ENCODE measurements around the gene CSRP1. TPM values are rescaled to one million over a fixed set of nuclear protein-coding genes. Genes with fewer than 3 reads are reported as not detected.

Gene CSRP1
- polyA plus RNA-seq, 2 of the 4 experiments (the other 2 are of a cell fraction), result 277 to 655 TPM

DNA sequence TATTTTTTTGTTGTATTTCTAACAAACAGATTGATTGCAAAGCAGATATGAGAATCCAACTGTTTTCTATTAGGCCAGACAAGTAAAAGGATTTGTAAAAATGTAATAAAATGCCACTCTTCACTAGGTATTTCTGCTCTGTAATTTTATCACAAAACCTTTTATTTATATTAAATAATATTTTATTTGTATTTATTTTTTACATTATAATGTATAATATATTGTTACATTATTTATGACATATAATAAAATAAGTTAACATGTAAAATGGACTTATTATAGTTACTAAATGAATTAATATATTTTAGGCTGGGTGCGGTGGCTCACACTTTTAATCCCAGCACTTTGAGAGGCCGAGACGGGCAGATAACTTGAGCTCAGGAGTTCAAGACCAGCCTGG is 72.7 kb downstream of the CSRP1 start:
- ChIA-PET POLR2A (no interaction called here), CTCF (interaction anchor here (0.6 to 7.9 kb wide), 8 partner anchors 13 to 440 kb away, joined by 3 to 158 read pairs (median 80); partner anchors contain the start of gene PHLDA3)
- DNase-seq (ENCODE audit: low read depth in 1 of 2, low spot score in 1 of 2), result no peak
- 70% methylated on average over 3 of the region's 3 CpGs for WGBS (ENCODE audit: missing lambda C conversion rate)
- no peaks in the 10 kb centered on the region for H3K9me3 ChIP-seq
- no peak overlapping the region for H3K27ac ChIP-seq
- no peak overlapping the region for H3K4me2 ChIP-seq
- no peak overlapping the region for H3K4me3 ChIP-seq
- TF ChIP-seq HOXA7 (CRISPR knock-in tag; IDR thresholded peaks at IDR 0.05) (no peak), HDAC2 (IDR thresholded peaks at IDR 0.05) (no peak), TFCP2L1 (CRISPR knock-in tag; IDR thresholded peaks at IDR 0.05) (no peak), RFX5 (IDR thresholded peaks at IDR 0.05) (no peak), FOSL2 (IDR thresholded peaks at IDR 0.05) (no peak), FOSL2 (CRISPR knock-in tag; IDR thresholded peaks at IDR 0.05) (no peak), ZFP36 (IDR thresholded peaks at IDR 0.05; ENCODE audit: borderline replicate concordance, partially characterized antibody) (no peak), KDM5A (IDR thresholded peaks at IDR 0.05) (no peak), FOSB (CRISPR knock-in tag; IDR thresholded peaks at IDR 0.05) (no peak), ZNF302 (CRISPR knock-in tag; IDR thresholded peaks at IDR 0.05) (no peak)
- TF ChIP-seq, protein P1, sequence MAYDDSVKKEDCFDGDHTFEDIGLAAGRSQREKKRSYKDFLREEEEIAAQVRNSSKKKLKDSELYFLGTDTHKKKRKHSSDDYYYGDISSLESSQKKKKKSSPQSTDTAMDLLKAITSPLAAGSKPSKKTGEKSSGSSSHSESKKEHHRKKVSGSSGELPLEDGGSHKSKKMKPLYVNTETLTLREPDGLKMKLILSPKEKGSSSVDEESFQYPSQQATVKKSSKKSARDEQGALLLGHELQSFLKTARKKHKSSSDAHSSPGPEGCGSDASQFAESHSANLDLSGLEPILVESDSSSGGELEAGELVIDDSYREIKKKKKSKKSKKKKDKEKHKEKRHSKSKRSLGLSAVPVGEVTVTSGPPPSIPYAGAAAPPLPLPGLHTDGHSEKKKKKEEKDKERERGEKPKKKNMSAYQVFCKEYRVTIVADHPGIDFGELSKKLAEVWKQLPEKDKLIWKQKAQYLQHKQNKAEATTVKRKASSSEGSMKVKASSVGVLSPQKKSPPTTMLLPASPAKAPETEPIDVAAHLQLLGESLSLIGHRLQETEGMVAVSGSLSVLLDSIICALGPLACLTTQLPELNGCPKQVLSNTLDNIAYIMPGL (CRISPR knock-in tag; IDR thresholded peaks at IDR 0.05; ENCODE audit: borderline replicate concordance), result no peak
- TF ChIP-seq, protein P2, sequence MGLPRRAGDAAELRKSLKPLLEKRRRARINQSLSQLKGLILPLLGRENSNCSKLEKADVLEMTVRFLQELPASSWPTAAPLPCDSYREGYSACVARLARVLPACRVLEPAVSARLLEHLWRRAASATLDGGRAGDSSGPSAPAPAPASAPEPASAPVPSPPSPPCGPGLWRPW (IDR thresholded peaks at IDR 0.05), result no peak
- TF ChIP-seq, protein P3, sequence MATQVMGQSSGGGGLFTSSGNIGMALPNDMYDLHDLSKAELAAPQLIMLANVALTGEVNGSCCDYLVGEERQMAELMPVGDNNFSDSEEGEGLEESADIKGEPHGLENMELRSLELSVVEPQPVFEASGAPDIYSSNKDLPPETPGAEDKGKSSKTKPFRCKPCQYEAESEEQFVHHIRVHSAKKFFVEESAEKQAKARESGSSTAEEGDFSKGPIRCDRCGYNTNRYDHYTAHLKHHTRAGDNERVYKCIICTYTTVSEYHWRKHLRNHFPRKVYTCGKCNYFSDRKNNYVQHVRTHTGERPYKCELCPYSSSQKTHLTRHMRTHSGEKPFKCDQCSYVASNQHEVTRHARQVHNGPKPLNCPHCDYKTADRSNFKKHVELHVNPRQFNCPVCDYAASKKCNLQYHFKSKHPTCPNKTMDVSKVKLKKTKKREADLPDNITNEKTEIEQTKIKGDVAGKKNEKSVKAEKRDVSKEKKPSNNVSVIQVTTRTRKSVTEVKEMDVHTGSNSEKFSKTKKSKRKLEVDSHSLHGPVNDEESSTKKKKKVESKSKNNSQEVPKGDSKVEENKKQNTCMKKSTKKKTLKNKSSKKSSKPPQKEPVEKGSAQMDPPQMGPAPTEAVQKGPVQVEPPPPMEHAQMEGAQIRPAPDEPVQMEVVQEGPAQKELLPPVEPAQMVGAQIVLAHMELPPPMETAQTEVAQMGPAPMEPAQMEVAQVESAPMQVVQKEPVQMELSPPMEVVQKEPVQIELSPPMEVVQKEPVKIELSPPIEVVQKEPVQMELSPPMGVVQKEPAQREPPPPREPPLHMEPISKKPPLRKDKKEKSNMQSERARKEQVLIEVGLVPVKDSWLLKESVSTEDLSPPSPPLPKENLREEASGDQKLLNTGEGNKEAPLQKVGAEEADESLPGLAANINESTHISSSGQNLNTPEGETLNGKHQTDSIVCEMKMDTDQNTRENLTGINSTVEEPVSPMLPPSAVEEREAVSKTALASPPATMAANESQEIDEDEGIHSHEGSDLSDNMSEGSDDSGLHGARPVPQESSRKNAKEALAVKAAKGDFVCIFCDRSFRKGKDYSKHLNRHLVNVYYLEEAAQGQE (IDR thresholded peaks at IDR 0.05), result no peak
- TF ChIP-seq, protein P4, sequence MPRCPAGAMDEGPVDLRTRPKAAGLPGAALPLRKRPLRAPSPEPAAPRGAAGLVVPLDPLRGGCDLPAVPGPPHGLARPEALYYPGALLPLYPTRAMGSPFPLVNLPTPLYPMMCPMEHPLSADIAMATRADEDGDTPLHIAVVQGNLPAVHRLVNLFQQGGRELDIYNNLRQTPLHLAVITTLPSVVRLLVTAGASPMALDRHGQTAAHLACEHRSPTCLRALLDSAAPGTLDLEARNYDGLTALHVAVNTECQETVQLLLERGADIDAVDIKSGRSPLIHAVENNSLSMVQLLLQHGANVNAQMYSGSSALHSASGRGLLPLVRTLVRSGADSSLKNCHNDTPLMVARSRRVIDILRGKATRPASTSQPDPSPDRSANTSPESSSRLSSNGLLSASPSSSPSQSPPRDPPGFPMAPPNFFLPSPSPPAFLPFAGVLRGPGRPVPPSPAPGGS (IDR thresholded peaks at IDR 0.05), result no peak
- peaks cover 14% of the 10 kb centered on the region for H3K4me1 ChIP-seq
- FAIRE-seq, result no peak
- no peak for ATAC-seq

DNA sequence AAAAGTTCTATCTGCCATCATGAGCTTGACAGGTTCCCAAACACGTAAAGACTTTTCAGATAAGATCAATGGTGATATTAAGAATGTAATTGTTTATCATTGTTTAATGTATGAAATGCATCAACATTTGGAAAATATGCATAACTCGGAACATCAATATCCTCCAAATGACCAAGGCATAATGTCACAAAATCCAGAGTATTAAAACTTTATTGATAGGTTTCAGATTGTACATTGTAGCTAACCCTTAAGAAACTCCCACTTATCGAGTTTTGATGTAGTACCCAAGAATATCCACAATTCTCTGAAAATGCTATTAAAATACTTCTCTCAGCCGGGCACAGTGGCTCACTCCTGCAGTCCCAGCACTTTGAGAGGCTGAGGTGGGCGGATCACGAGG is 73.3 kb downstream of the CSRP1 start:
- DNase-seq (ENCODE audit: low read depth in 1 of 2, low spot score in 1 of 2) (no peak), ATAC-seq (no peak), FAIRE-seq (no peak)
- Histone ChIP-seq H3K4me1 (peaks cover 14% of the 10 kb centered on the region), H3K9me3 (no peaks in the 10 kb centered on the region), H3K4me2 (no peak overlapping the region), H3K27ac (no peak overlapping the region), H3K4me3 (no peak overlapping the region)
- ChIA-PET CTCF (interaction anchor here (0.6 to 7.9 kb wide), 11 partner anchors 14 to 440 kb away, joined by 3 to 158 read pairs (median 6); partner anchors contain the start of gene PHLDA3), POLR2A (no interaction called here)
- no peak for TF ChIP-seq ZFP36 (IDR thresholded peaks at IDR 0.05; ENCODE audit: borderline replicate concordance, partially characterized antibody)
- TF ChIP-seq RARB (CRISPR knock-in tag; IDR thresholded peaks at IDR 0.05), result no peak
- no peak for TF ChIP-seq GATA3 (IDR thresholded peaks at IDR 0.05; ENCODE audit: borderline replicate concordance)
- TF ChIP-seq FOSB (CRISPR knock-in tag; IDR thresholded peaks at IDR 0.05), result no peak
- no peak for TF ChIP-seq ZSCAN20 (CRISPR knock-in tag; IDR thresholded peaks at IDR 0.05)
- TF ChIP-seq, protein P5, sequence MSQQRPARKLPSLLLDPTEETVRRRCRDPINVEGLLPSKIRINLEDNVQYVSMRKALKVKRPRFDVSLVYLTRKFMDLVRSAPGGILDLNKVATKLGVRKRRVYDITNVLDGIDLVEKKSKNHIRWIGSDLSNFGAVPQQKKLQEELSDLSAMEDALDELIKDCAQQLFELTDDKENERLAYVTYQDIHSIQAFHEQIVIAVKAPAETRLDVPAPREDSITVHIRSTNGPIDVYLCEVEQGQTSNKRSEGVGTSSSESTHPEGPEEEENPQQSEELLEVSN (IDR thresholded peaks at IDR 0.05; ENCODE audit: borderline replicate concordance, low read depth), result no peak
- TF ChIP-seq, protein P6, sequence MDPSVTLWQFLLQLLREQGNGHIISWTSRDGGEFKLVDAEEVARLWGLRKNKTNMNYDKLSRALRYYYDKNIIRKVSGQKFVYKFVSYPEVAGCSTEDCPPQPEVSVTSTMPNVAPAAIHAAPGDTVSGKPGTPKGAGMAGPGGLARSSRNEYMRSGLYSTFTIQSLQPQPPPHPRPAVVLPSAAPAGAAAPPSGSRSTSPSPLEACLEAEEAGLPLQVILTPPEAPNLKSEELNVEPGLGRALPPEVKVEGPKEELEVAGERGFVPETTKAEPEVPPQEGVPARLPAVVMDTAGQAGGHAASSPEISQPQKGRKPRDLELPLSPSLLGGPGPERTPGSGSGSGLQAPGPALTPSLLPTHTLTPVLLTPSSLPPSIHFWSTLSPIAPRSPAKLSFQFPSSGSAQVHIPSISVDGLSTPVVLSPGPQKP (IDR thresholded peaks at IDR 0.05; ENCODE audit: low read depth, low read length), result no peak
- TF ChIP-seq RNF2 (IDR thresholded peaks at IDR 0.05; ENCODE audit: borderline replicate concordance, low read depth), result no peak
- TF ChIP-seq HDAC2 (IDR thresholded peaks at IDR 0.05), result no peak
- no peak for TF ChIP-seq NPAS2 (CRISPR knock-in tag; IDR thresholded peaks at IDR 0.05; ENCODE audit: borderline replicate concordance)
- no peak for TF ChIP-seq TFCP2L1 (CRISPR knock-in tag; IDR thresholded peaks at IDR 0.05)
- no peak for TF ChIP-seq EHMT2 (IDR thresholded peaks at IDR 0.05; ENCODE audit: low read depth)
- 66% methylated on average over 6 of the region's 6 CpGs for WGBS (ENCODE audit: missing lambda C conversion rate)
